Mucosa of descending colon (tissue), 3 donors: ENCODE data around the gene ETV1. TPM values are rescaled to one million over a fixed set of nuclear protein-coding genes. Genes with fewer than 3 reads are reported as not detected.
A peak's percentile ranks its signal among the peaks of the same experiment; 100 is the strongest.

Source experiments
- ATAC-seq: fragments of 200-7000 bp; cut with Tn5 transposase; one replicate; pipeline ENCODE4 v1.9.1; 2020; ENCODE audit warnings: mild to moderate bottlenecking, moderate library complexity
- DNase-seq, 3 donors: peaks; one replicate each; pipeline ENCODE4 v3.0.0-alpha.2; 2020
- H3K36me3 ChIP-seq: fragments of 200-600 bp; one replicate; pipeline ENCODE4 v1.8.0; 2021; ENCODE audit warnings: low read depth, mild to moderate bottlenecking
- H3K4me1 ChIP-seq: fragments of 200-600 bp; one replicate; pipeline ENCODE4 v1.8.0; 2021; ENCODE audit warnings: low read depth, mild to moderate bottlenecking
- H3K4me3 ChIP-seq: fragments of 200-600 bp; one replicate; pipeline ENCODE4 v1.8.0; 2021; ENCODE audit warnings: mild to moderate bottlenecking
- H3K9me3 ChIP-seq: fragments of 200-600 bp; one replicate; pipeline ENCODE4 v1.8.0; 2021; ENCODE audit warnings: mild to moderate bottlenecking
- CTCF ChIP-seq: fragments of 200-600 bp; IDR thresholded peaks from one replicate; pipeline ENCODE4 v1.8.0; 2022; ENCODE audit warnings: antibody characterized with exemption, mild to moderate bottlenecking
- intact Hi-C, 2 donors: fragments of 100-400 bp; cut with DNase I in 1 of 2; cut with micrococcal nuclease in 1 of 2; formaldehyde crosslinking; loops; one replicate each; pipeline versions ENCODE4 v1.11.0 to v1.11.1; 2022; cut with DNase I, micrococcal nuclease
- total RNA-seq, 3 donors: library from RNA; stranded (reverse); fragmentation: NEBNext Ultra II Directional in 2 of 3; extraction: Animal tissue kit (Norgen Biotek cat#: 25700) in 2 of 3; gene quantifications; one replicate each; pipeline versions ENCODE4 v1.2.1 to v1.2.4, GENCODE V29; 2021 to 2023
- donor health status: DM: no; HTN: no; CAD: no; lungs with moderate emphysema.
- donor health status: DM: no; HTN: no; CAD: no.
- donor health status: DM: no; HTN: yes; CAD: no.

The ETV1 gene
- total RNA-seq, 3 donors from 2014 or later = 2.6 to 16.9 (median 5.9) TPM

- Histone ChIP-seq H3K4me3 (no peak overlapping the region), H3K36me3 (no peaks in the 10 kb centered on the region), H3K9me3 (no peaks in the 10 kb centered on the region), H3K4me1 (peaks cover 10% of the 10 kb centered on the region)
- ATAC-seq (peak; percentile 31), DNase-seq (peak in 1 of 3 donors; percentile 49)
- TF ChIP-seq CTCF = no peak
- intact Hi-C loops = no loop called here
These were observed 76.7 kb downstream of the ETV1 start for GRCh38 chr7:13912715-13913278.

GRCh38 chr7:13911909-13912308, 77.6 kb downstream of the ETV1 start:
- intact Hi-C loops = no loop called here
- DNase-seq (peak in 1 of 3 donors; percentile 53), ATAC-seq (peak; percentile 82)
- Histone ChIP-seq H3K4me1 (peaks cover 10% of the 10 kb centered on the region), H3K4me3 (no peak overlapping the region), H3K36me3 (no peaks in the 10 kb centered on the region), H3K9me3 (no peaks in the 10 kb centered on the region)
- TF ChIP-seq CTCF = no peak

- TF ChIP-seq CTCF = no peak
- Histone ChIP-seq H3K4me3 (no peak overlapping the region), H3K4me1 (peaks cover 10% of the 10 kb centered on the region), H3K9me3 (no peaks in the 10 kb centered on the region), H3K36me3 (no peaks in the 10 kb centered on the region)
- ATAC-seq (no peak), DNase-seq (no peak)
- intact Hi-C loops = no loop called here
These were observed 78.5 kb downstream of the ETV1 start for GRCh38 chr7:13910805-13911551.

GRCh38 chr7:13908667-13909397, 80.6 kb downstream of the ETV1 start:
- peak; percentile 43 for ATAC-seq
- intact Hi-C loops = no loop called here

GRCh38 chr7:13907831-13908230, 81.6 kb downstream of the ETV1 start:
- H3K9me3 ChIP-seq = no peaks in the 10 kb centered on the region
- no peaks in the 10 kb centered on the region for H3K36me3 ChIP-seq
- intact Hi-C loops = no loop called here
- ATAC-seq (peak; percentile 32), DNase-seq (no peak)
- H3K4me3 ChIP-seq = no peak overlapping the region
- no peak for TF ChIP-seq CTCF
- peaks cover 10% of the 10 kb centered on the region for H3K4me1 ChIP-seq

More at GRCh38 chr7:13908667-13909397, 80.6 kb downstream of the ETV1 start:
- Histone ChIP-seq H3K9me3 (no peaks in the 10 kb centered on the region), H3K4me3 (no peak overlapping the region), H3K36me3 (no peaks in the 10 kb centered on the region), H3K4me1 (peaks cover 10% of the 10 kb centered on the region)
- no peak for DNase-seq
- TF ChIP-seq CTCF = no peak
